Measurements from ENCODE around the gene MRAP.

The MRAP gene

GRCh38 chr21:32351428-32351827 lies 52.8 kb downstream of the MRAP start:
- Histone ChIP-seq H3K9ac (ENCODE audit: low read depth, low read length) (no peak overlapping the region), H3K9me3 (replicated peaks; ENCODE audit: low read length) (no peaks in the 10 kb centered on the region), H3K4me1 (ENCODE audit: control insufficient read depth, insufficient read depth, low read length) (no peaks in the 10 kb centered on the region), H3K27me3 (ENCODE audit: control insufficient read depth, insufficient read depth, low read length) (no peaks in the 10 kb centered on the region), H3K4me2 (ENCODE audit: low read length) (no peak overlapping the region), H3K36me3 (ENCODE audit: insufficient read depth, low read length) (peaks cover 96% of the 10 kb centered on the region), H3K4me3 (ENCODE audit: low read length) (no peak overlapping the region)

DNA sequence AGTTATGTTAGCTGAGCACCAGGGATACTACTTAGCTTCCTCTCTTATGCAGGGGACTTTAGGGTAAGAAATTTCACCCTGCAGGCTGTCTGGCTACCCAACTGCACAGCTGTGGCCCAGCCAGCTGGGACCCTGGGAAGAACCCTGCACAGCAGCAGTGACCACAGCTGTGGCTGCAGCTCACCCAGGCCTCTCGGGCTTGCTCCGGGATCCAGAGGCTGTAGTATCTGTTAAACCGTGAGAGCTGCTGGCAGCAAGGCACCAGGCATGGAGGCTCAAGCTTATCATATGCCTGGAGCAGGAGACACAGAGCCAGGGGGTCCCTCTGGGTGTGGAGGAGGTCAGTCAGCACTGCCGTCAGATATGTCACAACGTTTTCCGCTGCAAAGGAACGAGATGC lies 53.9 kb downstream of the MRAP start:
- no peaks in the 10 kb centered on the region for H3K27me3 ChIP-seq (ENCODE audit: control insufficient read depth, insufficient read depth, low read length)
- no peak overlapping the region for H3K4me3 ChIP-seq (ENCODE audit: low read length)
- H3K4me1 ChIP-seq (ENCODE audit: control insufficient read depth, insufficient read depth, low read length) = no peaks in the 10 kb centered on the region
- peaks cover 94% of the 10 kb centered on the region for H3K36me3 ChIP-seq (ENCODE audit: insufficient read depth, low read length)
- H3K4me2 ChIP-seq (ENCODE audit: low read length) = no peak overlapping the region
- H3K9ac ChIP-seq (ENCODE audit: low read depth, low read length) = no peak overlapping the region
- no peaks in the 10 kb centered on the region for H3K9me3 ChIP-seq (replicated peaks; ENCODE audit: low read length)

- Histone ChIP-seq H3K36me3 (ENCODE audit: insufficient read depth, low read length) (peaks cover 91% of the 10 kb centered on the region), H3K4me3 (ENCODE audit: low read length) (no peak overlapping the region)
Observed at GRCh38 chr21:32353002-32353711, 54.5 kb downstream of the MRAP start.

GRCh38 chr21:32356874-32357395 lies 58.3 kb downstream of the MRAP start:
- Histone ChIP-seq H3K4me2 (ENCODE audit: low read length) (no peak overlapping the region), H3K9ac (ENCODE audit: low read depth, low read length) (no peak overlapping the region), H3K9me3 (replicated peaks; ENCODE audit: low read length) (no peaks in the 10 kb centered on the region), H3K4me1 (ENCODE audit: control insufficient read depth, insufficient read depth, low read length) (peaks cover 4% of the 10 kb centered on the region), H3K36me3 (ENCODE audit: insufficient read depth, low read length) (peaks cover 92% of the 10 kb centered on the region), H3K4me3 (ENCODE audit: low read length) (no peak overlapping the region), H3K27me3 (ENCODE audit: control insufficient read depth, insufficient read depth, low read length) (no peaks in the 10 kb centered on the region)

More at GRCh38 chr21:32353002-32353711, 54.5 kb downstream of the MRAP start:
- Histone ChIP-seq H3K4me1 (ENCODE audit: control insufficient read depth, insufficient read depth, low read length) (no peaks in the 10 kb centered on the region), H3K4me2 (ENCODE audit: low read length) (no peak overlapping the region), H3K9ac (ENCODE audit: low read depth, low read length) (no peak overlapping the region), H3K27me3 (ENCODE audit: control insufficient read depth, insufficient read depth, low read length) (no peaks in the 10 kb centered on the region), H3K9me3 (replicated peaks; ENCODE audit: low read length) (no peaks in the 10 kb centered on the region)

DNA sequence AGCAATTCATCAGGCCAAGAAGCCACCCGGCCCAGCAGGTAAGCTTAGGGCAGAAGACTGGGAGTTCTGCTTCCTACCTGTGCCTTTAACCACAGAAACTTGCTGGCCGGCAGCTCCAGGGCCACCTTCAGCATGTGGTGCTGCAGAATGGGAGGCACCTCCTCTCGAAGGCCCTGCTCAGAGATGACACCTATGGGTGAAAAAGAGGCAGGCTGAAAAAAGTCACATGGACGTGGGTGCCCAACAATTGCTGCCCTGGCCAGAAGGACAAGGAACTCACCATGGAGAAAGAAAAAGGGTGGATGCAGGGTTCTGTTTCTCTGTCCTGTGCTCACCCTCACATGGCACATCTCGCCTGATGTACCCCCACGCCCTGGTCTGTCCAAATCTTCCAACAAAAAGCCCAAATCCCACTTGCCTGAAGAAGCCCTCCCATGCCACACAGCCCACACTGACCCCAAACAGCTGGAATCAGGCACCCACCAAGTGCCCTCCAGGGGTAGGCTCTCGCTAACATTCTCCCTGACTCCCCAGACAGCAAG lies 61.1 kb downstream of the MRAP start:
- Histone ChIP-seq H3K4me2 (ENCODE audit: low read length) (no peak overlapping the region), H3K36me3 (ENCODE audit: insufficient read depth, low read length) (peaks cover 90% of the 10 kb centered on the region)

GRCh38 chr21:32360401-32360975 lies 61.8 kb downstream of the MRAP start:
- Histone ChIP-seq H3K9me3 (replicated peaks; ENCODE audit: low read length) (no peaks in the 10 kb centered on the region), H3K4me3 (ENCODE audit: low read length) (no peak overlapping the region), H3K4me2 (ENCODE audit: low read length) (no peak overlapping the region), H3K9ac (ENCODE audit: low read depth, low read length) (no peak overlapping the region), H3K27me3 (ENCODE audit: control insufficient read depth, insufficient read depth, low read length) (no peaks in the 10 kb centered on the region), H3K4me1 (ENCODE audit: control insufficient read depth, insufficient read depth, low read length) (peaks cover 4% of the 10 kb centered on the region), H3K36me3 (ENCODE audit: insufficient read depth, low read length) (peaks cover 88% of the 10 kb centered on the region)

More for the DNA sequence above, 61.1 kb downstream of the MRAP start:
- Histone ChIP-seq H3K4me1 (ENCODE audit: control insufficient read depth, insufficient read depth, low read length) (peaks cover 4% of the 10 kb centered on the region), H3K9ac (ENCODE audit: low read depth, low read length) (no peak overlapping the region), H3K27me3 (ENCODE audit: control insufficient read depth, insufficient read depth, low read length) (no peaks in the 10 kb centered on the region), H3K4me3 (ENCODE audit: low read length) (no peak overlapping the region), H3K9me3 (replicated peaks; ENCODE audit: low read length) (no peaks in the 10 kb centered on the region)

Data from skeletal muscle satellite cell (primary cell).